ENCODE results near the gene NAPSA. TPM values are rescaled to one million over a fixed set of nuclear protein-coding genes. Genes with fewer than 3 reads are reported as not detected.
A peak's percentile ranks its signal among the peaks of the same experiment; 100 is the strongest.

Gene NAPSA
- total and polyA plus RNA-seq, 10 of the 15 experiments (the other 5 are each of a cell fraction or from before 2014, with no cell fraction given), result 6.7 to 45.4 (median 17.1) TPM

DNA sequence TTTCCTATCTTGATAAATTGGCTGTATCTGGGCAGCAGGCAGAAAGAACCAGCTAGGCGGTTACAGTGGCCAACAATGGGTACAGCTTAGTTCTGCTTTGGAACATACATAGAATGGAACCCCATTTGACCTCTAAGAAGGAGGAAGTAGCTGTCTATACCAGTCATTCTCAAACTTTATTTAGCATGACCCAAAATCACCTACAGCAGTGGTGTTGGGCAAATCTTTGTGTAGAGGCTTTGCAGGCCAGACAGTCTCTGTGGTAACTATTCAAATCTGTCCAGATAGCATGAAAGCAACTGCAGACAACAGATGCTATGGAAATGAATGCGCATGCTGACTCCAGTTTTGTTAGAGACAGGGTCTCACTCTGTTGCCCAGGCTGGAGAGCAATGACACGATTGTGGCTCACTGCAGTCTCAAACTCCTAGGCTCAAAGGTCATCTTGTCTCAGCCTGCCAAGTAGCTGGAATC, 24.3 kb downstream of the NAPSA start (continued):
- no peak for TF ChIP-seq NFYB (IDR thresholded peaks at IDR 0.05; ENCODE audit: insufficient read depth, low read depth, low read length)
- TF ChIP-seq, protein P1, sequence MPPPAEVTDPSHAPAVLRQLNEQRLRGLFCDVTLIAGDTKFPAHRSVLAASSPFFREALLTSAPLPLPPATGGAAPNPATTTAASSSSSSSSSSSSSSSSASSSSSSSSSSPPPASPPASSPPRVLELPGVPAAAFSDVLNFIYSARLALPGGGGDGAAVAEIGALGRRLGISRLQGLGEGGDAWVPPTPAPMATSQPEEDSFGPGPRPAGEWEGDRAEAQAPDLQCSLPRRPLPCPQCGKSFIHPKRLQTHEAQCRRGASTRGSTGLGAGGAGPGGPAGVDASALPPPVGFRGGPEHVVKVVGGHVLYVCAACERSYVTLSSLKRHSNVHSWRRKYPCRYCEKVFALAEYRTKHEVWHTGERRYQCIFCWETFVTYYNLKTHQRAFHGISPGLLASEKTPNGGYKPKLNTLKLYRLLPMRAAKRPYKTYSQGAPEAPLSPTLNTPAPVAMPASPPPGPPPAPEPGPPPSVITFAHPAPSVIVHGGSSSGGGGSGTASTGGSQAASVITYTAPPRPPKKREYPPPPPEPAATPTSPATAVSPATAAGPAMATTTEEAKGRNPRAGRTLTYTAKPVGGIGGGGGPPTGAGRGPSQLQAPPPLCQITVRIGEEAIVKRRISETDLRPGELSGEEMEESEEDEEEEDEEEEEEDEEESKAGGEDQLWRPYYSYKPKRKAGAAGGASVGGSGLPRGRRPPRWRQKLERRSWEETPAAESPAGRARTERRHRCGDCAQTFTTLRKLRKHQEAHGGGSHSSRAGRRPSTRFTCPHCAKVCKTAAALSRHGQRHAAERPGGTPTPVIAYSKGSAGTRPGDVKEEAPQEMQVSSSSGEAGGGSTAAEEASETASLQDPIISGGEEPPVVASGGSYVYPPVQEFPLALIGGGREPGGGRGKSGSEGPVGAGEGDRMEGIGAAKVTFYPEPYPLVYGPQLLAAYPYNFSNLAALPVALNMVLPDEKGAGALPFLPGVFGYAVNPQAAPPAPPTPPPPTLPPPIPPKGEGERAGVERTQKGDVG (CRISPR knock-in tag; IDR thresholded peaks at IDR 0.05), result no peak
- no peak for TF ChIP-seq MYB (IDR thresholded peaks at IDR 0.05; ENCODE audit: borderline replicate concordance, low read depth, low read length)
- no peak for TF ChIP-seq SP1 (IDR thresholded peaks at IDR 0.05; ENCODE audit: low read depth, low read length)
- peak; percentile 30; the same call in 1 of the 2 replicates for TF ChIP-seq BCL11A (IDR thresholded peaks at IDR 0.05; ENCODE audit: low read depth, low read length)
- TF ChIP-seq, protein P2, sequence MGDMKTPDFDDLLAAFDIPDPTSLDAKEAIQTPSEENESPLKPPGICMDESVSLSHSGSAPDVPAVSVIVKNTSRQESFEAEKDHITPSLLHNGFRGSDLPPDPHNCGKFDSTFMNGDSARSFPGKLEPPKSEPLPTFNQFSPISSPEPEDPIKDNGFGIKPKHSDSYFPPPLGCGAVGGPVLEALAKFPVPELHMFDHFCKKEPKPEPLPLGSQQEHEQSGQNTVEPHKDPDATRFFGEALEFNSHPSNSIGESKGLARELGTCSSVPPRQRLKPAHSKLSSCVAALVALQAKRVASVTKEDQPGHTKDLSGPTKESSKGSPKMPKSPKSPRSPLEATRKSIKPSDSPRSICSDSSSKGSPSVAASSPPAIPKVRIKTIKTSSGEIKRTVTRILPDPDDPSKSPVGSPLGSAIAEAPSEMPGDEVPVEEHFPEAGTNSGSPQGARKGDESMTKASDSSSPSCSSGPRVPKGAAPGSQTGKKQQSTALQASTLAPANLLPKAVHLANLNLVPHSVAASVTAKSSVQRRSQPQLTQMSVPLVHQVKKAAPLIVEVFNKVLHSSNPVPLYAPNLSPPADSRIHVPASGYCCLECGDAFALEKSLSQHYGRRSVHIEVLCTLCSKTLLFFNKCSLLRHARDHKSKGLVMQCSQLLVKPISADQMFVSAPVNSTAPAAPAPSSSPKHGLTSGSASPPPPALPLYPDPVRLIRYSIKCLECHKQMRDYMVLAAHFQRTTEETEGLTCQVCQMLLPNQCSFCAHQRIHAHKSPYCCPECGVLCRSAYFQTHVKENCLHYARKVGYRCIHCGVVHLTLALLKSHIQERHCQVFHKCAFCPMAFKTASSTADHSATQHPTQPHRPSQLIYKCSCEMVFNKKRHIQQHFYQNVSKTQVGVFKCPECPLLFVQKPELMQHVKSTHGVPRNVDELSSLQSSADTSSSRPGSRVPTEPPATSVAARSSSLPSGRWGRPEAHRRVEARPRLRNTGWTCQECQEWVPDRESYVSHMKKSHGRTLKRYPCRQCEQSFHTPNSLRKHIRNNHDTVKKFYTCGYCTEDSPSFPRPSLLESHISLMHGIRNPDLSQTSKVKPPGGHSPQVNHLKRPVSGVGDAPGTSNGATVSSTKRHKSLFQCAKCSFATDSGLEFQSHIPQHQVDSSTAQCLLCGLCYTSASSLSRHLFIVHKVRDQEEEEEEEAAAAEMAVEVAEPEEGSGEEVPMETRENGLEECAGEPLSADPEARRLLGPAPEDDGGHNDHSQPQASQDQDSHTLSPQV (IDR thresholded peaks at IDR 0.05), result no peak
- peak; percentile 74 for TF ChIP-seq NFIC (IDR thresholded peaks at IDR 0.05; ENCODE audit: low read depth, low read length)
- peak; percentile 12; the same call in 1 of the 2 replicates for TF ChIP-seq SREBF1 (IDR thresholded peaks at IDR 0.05; ENCODE audit: low read length)
- no peak for TF ChIP-seq HDAC6 (IDR thresholded peaks at IDR 0.05; ENCODE audit: unreplicated experiment)
- TF ChIP-seq FOS (IDR thresholded peaks at IDR 0.05; ENCODE audit: borderline replicate concordance, extremely low read depth, insufficient read length), result no peak
- TF ChIP-seq, protein P3, sequence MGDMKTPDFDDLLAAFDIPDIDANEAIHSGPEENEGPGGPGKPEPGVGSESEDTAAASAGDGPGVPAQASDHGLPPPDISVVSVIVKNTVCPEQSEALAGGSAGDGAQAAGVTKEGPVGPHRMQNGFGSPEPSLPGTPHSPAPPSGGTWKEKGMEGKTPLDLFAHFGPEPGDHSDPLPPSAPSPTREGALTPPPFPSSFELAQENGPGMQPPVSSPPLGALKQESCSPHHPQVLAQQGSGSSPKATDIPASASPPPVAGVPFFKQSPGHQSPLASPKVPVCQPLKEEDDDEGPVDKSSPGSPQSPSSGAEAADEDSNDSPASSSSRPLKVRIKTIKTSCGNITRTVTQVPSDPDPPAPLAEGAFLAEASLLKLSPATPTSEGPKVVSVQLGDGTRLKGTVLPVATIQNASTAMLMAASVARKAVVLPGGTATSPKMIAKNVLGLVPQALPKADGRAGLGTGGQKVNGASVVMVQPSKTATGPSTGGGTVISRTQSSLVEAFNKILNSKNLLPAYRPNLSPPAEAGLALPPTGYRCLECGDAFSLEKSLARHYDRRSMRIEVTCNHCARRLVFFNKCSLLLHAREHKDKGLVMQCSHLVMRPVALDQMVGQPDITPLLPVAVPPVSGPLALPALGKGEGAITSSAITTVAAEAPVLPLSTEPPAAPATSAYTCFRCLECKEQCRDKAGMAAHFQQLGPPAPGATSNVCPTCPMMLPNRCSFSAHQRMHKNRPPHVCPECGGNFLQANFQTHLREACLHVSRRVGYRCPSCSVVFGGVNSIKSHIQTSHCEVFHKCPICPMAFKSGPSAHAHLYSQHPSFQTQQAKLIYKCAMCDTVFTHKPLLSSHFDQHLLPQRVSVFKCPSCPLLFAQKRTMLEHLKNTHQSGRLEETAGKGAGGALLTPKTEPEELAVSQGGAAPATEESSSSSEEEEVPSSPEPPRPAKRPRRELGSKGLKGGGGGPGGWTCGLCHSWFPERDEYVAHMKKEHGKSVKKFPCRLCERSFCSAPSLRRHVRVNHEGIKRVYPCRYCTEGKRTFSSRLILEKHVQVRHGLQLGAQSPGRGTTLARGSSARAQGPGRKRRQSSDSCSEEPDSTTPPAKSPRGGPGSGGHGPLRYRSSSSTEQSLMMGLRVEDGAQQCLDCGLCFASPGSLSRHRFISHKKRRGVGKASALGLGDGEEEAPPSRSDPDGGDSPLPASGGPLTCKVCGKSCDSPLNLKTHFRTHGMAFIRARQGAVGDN (IDR thresholded peaks at IDR 0.05), result peak; percentile 85
- TF ChIP-seq ZSCAN29 (IDR thresholded peaks at IDR 0.05), result peak; percentile 89
- TF ChIP-seq FOXK2 (IDR thresholded peaks at IDR 0.05), result no peak
- TF ChIP-seq GABPA (IDR thresholded peaks at IDR 0.05; ENCODE audit: low read depth), result no peak
- TF ChIP-seq, protein P4, sequence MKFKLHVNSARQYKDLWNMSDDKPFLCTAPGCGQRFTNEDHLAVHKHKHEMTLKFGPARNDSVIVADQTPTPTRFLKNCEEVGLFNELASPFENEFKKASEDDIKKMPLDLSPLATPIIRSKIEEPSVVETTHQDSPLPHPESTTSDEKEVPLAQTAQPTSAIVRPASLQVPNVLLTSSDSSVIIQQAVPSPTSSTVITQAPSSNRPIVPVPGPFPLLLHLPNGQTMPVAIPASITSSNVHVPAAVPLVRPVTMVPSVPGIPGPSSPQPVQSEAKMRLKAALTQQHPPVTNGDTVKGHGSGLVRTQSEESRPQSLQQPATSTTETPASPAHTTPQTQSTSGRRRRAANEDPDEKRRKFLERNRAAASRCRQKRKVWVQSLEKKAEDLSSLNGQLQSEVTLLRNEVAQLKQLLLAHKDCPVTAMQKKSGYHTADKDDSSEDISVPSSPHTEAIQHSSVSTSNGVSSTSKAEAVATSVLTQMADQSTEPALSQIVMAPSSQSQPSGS (IDR thresholded peaks at IDR 0.05; ENCODE audit: low read length), result peak; percentile 62; the same call in 1 of the 2 replicates
- peak in 1 of 2 experiments; percentile 88; a peak in 2 of 4 replicates for TF ChIP-seq ETV6 (conservative IDR thresholded peaks at IDR 0.05 in 1 of 2, IDR thresholded peaks at IDR 0.05 in 1 of 2; ENCODE audit: borderline replicate concordance in 1 of 2, low read depth in 1 of 2)
- no peak for TF ChIP-seq CREM (IDR thresholded peaks at IDR 0.05; ENCODE audit: low read depth)

All from GM12878 (cell line).